Effector CD8-positive, alpha-beta T cell (primary cell): ENCODE measurements around the gene ZNF513.
A peak's percentile ranks its signal among the peaks of the same experiment; 100 is the strongest.
"Not testable (repeated sequence)": the region's sequence is repeated elsewhere in the genome, so short reads cannot be mapped to it uniquely, and the experiment has no call there.

Experiments
- DNase-seq: peaks from one replicate; lab custom pipeline; 2025; lab: John Stamatoyannopoulos, UW

ZNF513 gene

DNA sequence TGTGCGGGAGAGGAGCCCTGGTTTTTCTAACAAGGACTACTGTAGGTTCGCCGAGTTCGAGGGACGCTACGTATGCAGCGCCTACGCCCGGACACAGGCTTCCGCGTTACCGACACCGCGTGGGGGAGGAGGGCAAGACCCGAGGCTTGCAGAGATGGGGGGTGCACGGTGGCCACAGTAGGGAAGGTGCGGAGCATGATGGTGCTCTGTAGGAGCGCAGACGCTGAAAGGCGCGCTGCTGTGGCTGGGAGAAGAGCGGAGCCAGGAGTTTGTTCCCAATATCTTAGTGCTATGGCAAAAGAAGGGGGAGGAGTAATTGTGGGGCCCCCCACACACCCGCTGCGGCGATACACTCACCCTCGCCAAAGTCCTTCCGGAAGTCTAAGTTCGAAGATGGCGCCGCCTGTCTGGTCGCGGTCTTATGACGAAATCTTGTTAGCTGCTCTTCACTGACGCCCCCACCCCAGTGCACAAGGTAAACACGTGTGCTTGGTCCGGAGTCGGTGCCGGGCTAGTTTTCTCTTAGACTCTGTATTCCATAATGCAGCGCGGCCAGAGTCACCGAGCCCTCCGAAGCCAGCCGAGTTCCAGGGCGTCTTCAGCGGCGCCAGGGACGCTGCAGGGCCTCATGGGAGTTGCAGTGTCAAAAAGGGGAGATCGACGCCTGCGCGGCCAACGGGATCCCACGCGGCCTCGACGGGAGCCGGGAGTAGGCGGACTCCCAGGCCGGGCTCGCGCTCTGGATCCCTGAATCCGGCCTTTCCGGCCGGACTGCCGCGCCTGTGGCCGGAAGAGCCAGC, 24.0 kb downstream of the ZNF513 start, which contains the start of gene GTF3C2:
Gene GTF3C2 (minus strand): TSS at position 383 of the 800 bp plus-strand sequence. CDS start 13,210 bp downstream, outside the sequence.
- peak; percentile 86 for DNase-seq

DNA sequence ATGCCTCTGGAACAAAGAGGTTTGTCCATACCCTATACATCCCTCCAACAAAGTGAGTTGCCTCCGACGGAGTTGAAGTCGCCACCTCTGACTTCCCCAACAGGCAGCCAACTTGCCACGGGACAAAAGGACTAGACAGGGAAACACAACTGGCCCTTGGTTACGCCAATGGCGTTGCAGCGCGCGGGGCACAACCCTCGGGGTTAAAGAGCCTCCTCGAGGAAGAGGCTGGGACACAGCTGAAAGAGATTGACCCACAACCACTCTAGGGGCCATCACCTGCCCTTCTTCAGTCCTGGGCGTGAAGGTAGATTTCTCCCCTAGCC, 24.5 kb downstream of the ZNF513 start:
- DNase-seq = peak; percentile 48

DNA sequence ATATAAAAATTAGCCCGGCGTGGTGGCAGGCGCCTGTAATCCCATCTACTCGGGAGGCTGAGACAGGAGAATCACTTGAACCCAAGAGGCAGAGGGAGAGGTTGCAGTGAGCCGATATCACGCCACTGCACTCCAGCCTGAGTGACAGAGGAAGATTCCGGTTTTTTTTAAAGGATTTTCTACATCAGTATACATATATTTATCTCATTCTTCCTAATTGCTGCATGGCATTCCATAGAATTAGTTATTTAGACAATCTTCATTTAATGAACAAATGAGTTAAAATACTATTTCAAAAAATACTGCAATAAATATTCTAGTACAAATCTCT, 26.0 kb downstream of the ZNF513 start:
- no peak for DNase-seq

DNA sequence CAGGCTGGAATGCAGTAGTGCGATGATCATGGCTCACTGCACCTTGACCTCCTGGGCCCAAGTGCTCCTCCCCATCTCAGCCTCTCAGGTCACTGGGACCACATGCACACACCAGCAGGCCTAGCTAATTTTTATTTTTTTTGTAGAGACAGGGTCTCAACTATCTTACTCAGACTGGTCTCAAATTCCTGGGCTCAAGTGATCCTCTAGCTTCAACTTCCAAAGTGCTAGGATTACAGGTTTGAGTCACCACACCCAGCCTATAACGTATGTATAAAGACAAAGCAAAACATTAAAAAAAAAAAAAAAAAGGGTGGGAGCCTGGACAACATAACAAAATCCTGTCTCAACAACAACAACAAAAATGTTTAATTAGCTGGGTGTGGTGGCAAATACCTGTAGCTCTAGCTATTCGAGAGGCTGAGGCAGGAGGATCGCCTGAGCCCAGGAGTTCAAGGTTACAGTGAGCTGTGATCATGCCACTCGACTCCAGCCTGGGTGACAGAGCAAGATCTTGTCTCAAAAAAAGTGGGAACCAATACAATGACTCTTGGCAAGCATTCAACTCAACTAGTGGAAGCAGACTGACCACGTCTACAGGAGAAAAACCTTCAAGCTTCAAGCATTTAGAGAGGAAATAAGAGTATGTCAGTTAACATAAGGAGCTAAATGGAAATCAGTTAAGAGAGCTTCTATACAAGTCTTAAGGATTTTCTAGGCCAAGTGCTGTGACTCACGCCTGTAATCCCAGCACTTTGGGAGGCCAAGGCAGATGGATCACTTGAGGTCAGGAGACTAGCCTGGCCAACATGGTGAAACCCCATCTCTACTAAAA, 26.6 kb downstream of the ZNF513 start:
- DNase-seq = no peak

DNA sequence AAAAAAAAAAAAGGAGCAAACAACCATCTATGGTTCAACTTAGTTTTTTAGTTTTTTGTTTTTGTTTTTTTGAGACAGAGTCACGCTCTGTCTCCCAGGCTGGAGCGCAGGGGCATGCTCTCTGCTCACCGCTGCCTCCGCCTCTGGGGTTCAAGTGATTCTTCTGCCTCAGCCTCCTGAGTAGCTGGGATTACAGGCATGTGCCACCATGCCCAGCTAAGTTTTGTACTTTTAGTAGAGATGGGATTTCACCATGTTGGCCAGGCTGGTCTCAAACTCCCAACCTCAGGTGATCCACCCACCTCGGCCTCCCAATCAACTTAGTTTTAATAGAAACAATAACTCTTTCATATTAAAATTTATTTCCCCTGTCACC, 27.2 kb downstream of the ZNF513 start:
- not testable (repeated sequence) for DNase-seq

DNA sequence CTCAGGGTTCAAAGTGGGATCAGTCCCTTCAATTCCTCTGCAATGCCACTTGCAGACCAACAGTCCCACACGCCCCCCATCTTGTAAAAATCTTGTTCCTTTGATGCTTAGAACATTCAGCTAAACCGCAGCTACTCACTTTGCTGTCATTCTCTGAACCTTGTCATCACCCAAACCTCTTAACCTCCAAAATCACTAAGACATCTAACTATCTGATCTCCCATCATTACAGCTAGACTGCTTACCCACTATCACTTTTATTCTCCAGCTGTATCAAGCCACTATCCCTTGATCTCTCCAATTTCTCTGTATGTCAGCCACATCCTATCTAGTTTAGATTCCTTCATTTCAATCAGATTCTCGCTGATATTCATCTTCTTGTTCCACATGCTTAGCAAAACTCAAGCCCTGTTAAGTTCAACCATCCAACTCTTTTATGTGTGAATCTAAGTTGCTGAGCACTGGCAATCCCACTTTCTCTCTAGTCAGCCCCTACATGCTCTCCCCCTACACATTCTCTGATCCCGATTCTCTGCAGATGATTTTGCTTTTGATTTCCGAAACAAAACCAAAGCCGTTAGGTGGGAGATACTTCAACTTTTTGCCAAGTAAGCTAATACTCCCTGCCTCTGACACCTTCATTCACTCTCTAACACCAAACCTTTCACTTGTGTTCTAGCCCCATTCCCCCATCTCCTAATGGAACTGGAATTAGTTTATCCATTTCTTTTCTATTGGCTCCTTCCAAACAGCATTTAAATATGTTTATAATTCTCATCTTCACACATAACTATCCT, 28.5 kb downstream of the ZNF513 start:
- no peak for DNase-seq

DNA sequence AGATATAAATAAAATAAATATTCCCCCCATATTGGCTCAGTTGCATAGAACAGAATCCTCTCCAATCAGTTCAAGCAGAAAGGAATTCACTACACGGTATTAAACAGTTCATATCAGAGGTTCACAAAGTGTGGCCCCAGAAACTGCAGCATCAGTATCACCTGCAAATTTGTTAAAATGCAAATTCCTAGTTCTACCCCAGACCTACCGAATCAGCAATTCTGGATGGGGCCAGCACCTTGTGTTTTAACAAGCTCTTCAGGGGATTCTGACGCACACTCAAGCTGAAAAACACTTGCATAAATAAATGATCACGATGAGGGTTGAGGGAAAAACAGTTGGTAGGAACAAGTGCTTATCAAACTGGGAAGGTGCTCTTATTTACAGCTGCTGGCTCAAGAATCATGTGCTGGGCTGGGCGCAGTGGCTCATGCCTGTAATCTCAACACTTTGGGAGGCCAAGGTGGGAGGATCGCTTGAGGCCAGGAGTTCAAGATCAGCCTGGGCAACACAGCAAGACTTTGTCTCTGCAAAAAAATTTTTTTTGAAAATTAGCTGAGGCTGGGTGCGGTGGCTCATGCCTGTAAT, 30.3 kb downstream of the ZNF513 start:
- no peak for DNase-seq

DNA sequence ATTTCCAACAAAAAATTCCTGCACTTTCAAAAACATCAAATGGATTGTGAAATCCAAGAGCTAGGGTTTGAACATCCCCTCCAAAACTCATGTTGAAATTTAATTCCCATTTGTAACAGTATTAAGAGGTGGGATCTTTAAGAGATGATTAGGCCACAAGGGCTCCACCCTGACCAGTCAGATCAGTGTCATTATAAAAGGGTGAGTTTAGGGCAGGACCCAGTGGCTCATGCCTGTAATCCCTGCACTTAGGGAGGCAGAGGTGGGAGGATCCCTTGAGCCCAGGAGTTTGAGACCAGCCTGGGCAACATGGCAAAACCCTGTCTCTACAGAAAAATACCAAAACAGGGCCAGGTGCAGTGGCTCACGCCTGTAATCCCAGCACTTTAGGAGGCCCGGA, 32.9 kb downstream of the ZNF513 start:
- no peak for DNase-seq

DNA sequence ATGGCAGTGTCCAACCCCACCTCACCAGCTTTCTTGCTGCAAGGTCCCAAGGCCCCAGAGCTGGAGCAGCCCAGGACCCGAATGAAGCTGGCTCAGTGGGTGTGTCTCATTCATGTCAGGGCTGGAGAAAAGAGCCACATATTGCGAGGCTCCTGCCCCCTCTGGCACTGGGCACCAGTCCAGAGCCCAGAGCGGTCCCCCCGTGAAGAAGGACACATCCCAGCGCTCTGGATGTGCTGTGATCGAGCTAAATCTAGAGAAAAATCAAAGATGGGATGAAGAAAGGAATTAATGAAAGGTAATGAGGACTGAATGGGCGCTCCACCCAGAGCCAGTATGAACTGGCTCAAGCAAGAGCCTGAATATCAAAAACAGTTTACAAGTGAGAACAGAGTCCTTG, 44.4 kb downstream of the ZNF513 start:
- no peak for DNase-seq

DNA sequence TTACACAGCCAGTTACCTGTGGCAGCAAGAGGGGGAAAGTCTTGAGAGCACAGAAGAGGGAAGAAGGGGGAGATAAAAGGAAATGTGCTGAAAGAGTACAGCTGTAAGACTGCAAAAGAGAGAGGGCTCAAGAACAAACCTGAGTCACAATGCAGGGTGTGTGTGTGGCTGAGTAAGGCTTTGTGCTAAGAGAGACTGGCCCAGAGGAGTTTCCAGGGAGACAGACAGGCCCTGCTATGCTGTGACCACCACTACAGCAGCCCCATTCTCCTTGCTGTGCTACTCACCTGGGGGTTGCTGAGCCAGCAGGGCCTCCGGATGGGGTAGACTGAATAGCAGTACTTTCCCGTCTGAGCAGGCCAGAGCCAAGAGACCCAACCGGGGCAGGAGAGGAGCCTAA, 45.2 kb downstream of the ZNF513 start:
- DNase-seq = no peak
